Measurements from ENCODE around the gene SLC25A42. TPM values are rescaled to one million over a fixed set of nuclear protein-coding genes. Genes with fewer than 3 reads are reported as not detected.
"Not testable (repeated sequence)": the region's sequence is repeated elsewhere in the genome, so short reads cannot be mapped to it uniquely, and the experiment has no call there.

The SLC25A42 gene
- total RNA-seq = 24.6 and 28.1 TPM in 2 replicates
- 11.5 TPM for polyA plus RNA-seq (2012)

- peak; percentile 100 for DNase-seq (ENCODE audit: low read depth)
Measured at GRCh38 chr19:19063183-19064097, at the start of gene SLC25A42. Gene SLC25A42, plus strand, starts transcription at chr19:19063994. Its CDS starts 32,131 bp downstream, at chr19:19096125.

- DNase-seq (ENCODE audit: low read depth) = peak; percentile 18
Measured at GRCh38 chr19:19021115-19021514, 42.7 kb upstream of the SLC25A42 start.

- DNase-seq (ENCODE audit: low read depth) = no peak
Measured at GRCh38 chr19:19022380-19022961, 41.3 kb upstream of the SLC25A42 start.

GRCh38 chr19:19023376-19023775 is 40.4 kb upstream of the SLC25A42 start:
- DNase-seq (ENCODE audit: low read depth) = not testable (repeated sequence)

GRCh38 chr19:19025861-19026260 is 37.9 kb upstream of the SLC25A42 start:
- no peak for DNase-seq (ENCODE audit: low read depth)

- peak; percentile 83 for DNase-seq (ENCODE audit: low read depth)
Measured at GRCh38 chr19:19026299-19026971, 37.4 kb upstream of the SLC25A42 start.

GRCh38 chr19:19027228-19027627 is 36.6 kb upstream of the SLC25A42 start:
- DNase-seq (ENCODE audit: low read depth) = no peak

- no peak for DNase-seq (ENCODE audit: low read depth)
Measured at GRCh38 chr19:19028526-19028925, 35.3 kb upstream of the SLC25A42 start.

GRCh38 chr19:19031891-19032290 is 31.9 kb upstream of the SLC25A42 start:
- DNase-seq (ENCODE audit: low read depth) = no peak

- peak; percentile 97 for DNase-seq (ENCODE audit: low read depth)
Measured at GRCh38 chr19:19032420-19033175, 31.2 kb upstream of the SLC25A42 start.

- no peak for DNase-seq (ENCODE audit: low read depth)
Measured at GRCh38 chr19:19033176-19033425, 30.7 kb upstream of the SLC25A42 start.

- peak; percentile 84 for DNase-seq (ENCODE audit: low read depth)
Measured at GRCh38 chr19:19033426-19034203, 30.2 kb upstream of the SLC25A42 start, which contains the start of the genes ARMC6 and SUGP2. Gene ARMC6, plus strand, starts transcription at chr19:19033603. Its CDS starts 607 bp downstream, at chr19:19034210. Gene SUGP2, minus strand, starts transcription at chr19:19033517. Its CDS starts 2,446 bp downstream, at chr19:19031071.

- peak; percentile 68 for DNase-seq (ENCODE audit: low read depth)
Measured at GRCh38 chr19:19034204-19034624, 29.6 kb upstream of the SLC25A42 start.

GRCh38 chr19:19039901-19040300 is 23.9 kb upstream of the SLC25A42 start:
- no peak for DNase-seq (ENCODE audit: low read depth)

- DNase-seq (ENCODE audit: low read depth) = peak; percentile 30
Measured at GRCh38 chr19:19040417-19040816, 23.4 kb upstream of the SLC25A42 start.

- DNase-seq (ENCODE audit: low read depth) = no peak
Measured at GRCh38 chr19:19042732-19043280, 21.0 kb upstream of the SLC25A42 start.

GRCh38 chr19:19043481-19043880 is 20.3 kb upstream of the SLC25A42 start:
- no peak for DNase-seq (ENCODE audit: low read depth)

GRCh38 chr19:19043881-19044280 is 19.9 kb upstream of the SLC25A42 start:
- DNase-seq (ENCODE audit: low read depth) = no peak

- no peak for DNase-seq (ENCODE audit: low read depth)
Measured at GRCh38 chr19:19049406-19049805, 14.4 kb upstream of the SLC25A42 start.

GRCh38 chr19:19050104-19050503 is 13.7 kb upstream of the SLC25A42 start:
- no peak for DNase-seq (ENCODE audit: low read depth)

Measured in myocyte (in vitro differentiated cells).